Activated T-helper 1 cell treated with anti-CD3 and anti-CD28 coated beads, Interleukin-2, amount 50 U/mL, for 16 hours (primary cell): ENCODE data around the gene GPX1.
"Not testable (repeated sequence)": the region's sequence is repeated elsewhere in the genome, so short reads cannot be mapped to it uniquely, and the experiment has no call there.

Experiments
- DNase-seq, 2 donors: peaks; one replicate each; pipeline ENCODE4 v3.0.0-alpha.2; 2020; ENCODE audit warnings: low read depth in 1 of 2, low spot score in 1 of 2

GPX1 gene

DNA sequence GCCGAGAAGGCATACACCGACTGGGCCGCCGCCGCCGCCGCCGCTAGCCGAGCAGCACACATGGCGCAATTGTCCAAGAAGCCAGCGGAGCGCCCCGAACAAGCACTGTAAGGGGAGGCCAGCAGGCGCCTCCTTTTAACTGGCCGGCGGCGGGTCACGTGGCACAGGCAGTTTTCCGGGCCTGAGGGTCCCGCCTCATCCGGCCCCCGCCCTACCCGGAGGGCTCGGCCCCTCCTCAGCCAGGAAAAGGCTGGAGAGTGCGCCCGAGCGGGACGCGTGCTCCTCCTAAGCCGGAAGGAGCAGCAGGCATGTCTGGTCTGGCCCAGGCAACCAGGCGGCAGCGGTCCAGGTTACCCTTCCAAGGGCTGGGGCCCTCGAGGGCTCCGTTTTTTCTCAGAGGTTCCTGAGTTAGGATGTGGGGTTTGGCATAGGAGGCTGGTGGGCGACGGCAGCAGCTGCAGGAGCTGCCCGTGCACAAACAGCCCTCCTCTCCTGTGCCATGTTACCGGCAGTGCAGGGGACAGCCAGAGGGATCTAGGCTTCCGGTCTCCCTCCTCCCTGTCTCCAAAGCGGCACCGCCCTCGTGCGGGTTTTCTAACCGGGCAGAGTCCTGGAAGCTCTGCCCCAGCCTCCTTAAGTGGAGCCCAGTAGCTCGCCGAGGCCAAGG is at the start of gene GPX1:
Gene GPX1, minus strand, starts transcription at position 137 of the 667 bp plus-strand sequence. Its CDS starts 75 bp downstream, at position 62.
- peak; percentile 46 to 64 for DNase-seq

DNA sequence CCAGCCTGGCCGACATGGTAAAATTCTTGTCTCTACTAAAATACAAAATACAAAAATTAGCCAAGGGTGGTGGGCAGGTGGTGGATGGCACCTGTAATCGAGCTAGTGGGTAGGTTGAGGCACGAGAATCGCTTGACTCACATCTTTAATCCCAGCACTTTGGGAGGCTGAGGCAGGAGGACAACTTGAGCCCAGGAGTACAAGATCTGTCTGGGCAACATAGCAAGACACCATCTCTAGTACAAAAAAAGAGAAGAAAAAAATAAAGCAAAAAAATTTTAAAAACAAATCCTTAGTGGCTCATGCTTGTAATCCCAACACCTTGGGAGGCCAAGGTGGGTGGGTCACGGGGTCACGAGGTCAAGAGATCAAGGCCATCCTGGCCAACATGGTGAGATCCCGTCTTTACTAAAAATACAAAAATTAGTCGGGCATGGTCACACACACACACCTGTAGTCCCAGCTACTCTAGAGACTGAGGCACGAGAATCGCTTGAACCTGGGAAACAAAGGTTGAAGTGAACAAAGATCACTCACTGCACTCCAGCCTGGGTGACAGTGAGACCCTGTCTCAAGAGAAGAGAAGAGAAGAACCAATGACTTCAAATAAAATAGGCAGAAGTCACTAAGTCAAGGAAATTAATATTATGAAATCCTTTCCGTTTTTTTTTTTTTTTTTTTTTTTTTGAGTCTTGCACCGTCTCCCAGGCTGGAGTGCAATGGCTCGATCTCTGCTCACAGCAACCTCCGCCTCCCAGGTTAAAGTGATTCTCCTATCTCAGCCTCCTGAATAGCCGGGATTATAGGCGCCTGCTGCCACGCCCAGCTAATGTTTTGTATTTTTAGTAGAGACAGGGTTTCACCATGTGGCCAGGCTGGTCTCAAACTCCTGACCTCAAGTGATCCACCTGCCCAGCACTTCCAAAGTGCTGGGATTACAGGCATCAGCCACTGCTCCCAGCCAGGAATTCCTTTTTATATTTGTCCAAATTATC is 48.7 kb upstream of the GPX1 start:
- DNase-seq: no peak

DNA sequence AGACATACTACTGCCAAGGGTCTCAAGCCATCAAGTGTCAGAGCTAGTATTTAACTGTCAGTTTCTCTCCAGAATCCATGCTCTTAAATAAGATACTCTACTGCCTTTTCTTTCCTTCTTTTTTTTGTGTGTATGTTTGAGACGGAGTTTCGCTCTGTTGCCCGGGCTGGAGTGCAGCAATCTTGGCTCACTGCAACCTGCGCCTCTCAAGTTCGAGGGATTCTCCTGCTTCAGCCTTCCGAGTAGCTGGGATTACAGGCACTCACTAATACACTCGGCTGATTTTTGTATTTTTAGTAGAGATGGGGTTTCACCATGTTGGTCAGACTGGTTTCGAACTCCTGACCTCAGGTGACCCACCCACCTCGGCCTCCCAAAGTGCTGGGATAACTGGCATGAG is 47.4 kb upstream of the GPX1 start:
- not testable (repeated sequence) for DNase-seq

DNA sequence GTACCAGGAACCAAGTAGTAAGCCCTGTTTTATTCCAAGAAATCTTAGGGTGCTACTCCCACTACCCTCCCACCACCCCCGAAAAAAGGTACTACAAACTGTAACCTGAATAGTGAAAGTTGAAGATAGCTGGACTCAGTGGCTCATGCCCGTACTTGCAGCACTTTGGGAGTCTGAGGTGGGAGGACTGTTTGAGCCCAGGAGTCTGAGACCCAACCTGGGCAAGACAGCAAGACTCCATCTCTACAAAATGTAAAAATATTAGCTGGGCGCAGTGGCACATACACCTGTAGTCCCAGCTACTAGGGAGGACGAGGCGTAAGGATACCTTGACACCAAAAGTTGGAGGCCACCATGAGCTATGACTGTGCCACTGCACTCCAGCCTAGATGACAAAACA is 45.7 kb upstream of the GPX1 start:
- DNase-seq: no peak

DNA sequence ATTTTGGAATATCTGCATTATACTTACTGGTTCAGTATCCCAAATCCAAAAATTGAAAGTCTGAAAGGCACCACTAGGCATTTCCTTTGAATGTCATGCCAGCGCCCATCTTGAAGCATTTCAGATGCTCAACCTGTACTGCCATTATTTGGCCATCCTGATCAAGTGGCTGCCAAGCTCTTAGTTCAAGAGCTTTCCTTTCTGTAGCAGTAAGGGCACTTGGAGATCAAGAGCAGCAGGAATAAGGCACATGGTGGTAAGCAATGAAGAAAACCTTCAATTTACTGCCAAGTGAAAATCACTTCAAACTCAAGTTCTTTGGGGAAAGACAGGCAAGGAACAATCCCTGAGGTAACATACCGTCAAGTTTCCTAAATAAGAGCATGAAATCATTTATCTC is 43.6 kb upstream of the GPX1 start:
- DNase-seq: no peak

DNA sequence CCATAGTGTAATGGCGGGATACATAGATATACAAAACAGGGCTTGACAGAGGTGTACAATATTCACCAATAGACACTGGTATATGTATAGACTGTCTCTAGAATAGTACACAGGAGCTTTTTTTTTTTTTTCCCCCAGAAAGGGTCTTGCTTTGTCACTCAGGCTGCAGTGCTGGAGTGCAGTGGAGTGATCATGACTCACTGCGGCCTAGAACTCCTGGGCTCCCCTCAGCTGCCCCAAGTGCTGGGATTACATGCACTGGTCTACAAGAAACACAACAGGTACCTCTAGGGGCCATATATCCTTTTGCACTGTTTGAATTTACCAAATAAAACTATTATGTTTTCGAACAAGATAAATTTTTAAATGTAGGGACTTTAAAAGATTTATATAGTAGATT is 41.3 kb upstream of the GPX1 start:
- no peak for DNase-seq

DNA sequence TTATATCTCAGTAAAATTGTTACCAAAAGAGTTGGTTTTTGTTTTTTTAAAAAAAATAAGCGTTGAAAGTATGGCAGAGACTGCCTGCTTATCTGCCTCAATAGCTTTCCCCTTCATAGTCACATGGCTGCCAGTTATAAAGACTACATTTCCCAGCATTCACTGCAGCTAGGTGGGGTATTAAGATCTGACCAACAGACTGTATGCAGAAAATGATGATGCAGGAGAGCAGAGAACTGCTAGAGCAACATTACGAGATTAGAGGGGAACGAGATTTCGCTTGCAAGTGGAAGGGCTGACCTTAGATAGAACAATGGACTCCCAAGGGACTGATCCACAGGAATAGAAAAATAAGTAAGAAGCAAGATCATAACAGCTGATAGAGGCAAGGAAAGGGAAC is 39.3 kb upstream of the GPX1 start:
- DNase-seq: no peak

DNA sequence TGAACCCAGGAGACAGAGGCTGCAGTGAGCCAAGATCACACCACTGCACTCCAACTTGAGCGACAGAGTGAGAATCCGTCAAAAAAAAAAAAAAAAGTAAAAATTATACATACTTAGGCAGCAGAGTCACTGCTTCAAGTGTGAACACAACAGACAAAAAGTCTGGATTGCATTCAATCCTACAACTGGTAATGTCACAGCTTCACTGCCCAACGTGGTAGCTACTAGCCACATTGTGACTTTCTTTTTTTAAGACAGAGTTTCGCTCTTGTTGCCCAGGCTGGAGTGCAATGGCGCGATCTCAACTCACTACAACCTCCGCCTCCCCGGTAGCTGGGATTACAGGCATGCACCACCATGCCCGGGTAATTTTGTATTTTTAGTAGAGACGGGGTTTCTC is 33.2 kb upstream of the GPX1 start:
- DNase-seq: not testable (repeated sequence)

DNA sequence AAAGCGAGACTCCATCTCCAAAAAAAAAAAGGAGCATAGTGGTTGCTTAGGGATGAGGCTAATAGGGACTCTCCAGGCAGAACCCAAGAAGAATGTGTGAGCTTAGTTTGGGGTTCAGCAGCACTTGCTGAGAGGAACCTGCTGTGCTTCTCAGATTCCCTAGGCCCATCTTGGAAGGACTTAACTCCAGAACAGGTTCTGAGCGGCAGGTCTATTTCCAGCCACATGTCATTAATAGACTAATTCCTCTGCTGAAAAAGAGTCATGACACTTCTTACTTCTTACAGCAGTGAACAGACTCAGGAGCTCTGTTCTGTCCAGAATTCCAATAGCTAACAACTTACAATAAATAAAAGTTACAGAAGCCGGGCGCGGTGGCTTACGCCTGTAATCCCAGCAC is 31.1 kb upstream of the GPX1 start:
- no peak for DNase-seq

DNA sequence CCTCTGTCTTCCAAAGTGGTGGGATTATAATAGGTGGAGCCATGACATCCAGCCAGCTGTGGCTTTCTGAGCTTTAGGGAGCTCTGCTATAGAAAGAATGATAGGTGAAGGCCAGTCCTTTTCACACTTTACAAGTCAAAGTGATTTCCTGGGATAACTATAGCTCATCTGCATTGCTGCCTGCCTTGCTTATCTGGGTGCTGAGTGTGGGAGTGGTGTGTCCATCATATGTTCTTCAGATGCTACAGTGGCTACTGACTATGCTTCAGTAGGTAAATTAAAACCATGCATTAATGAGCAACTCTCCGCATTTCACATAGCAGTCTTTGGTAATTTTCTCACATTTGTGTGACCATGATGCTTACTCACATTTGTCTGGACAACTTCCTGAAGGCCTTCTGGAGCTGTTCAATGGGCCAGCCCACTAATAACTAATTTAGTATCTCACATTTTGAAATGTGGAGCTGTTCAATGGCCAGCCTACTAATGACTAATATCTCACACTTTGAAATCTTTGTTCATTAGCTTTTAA is 30.2 kb upstream of the GPX1 start:
- no peak for DNase-seq

DNA sequence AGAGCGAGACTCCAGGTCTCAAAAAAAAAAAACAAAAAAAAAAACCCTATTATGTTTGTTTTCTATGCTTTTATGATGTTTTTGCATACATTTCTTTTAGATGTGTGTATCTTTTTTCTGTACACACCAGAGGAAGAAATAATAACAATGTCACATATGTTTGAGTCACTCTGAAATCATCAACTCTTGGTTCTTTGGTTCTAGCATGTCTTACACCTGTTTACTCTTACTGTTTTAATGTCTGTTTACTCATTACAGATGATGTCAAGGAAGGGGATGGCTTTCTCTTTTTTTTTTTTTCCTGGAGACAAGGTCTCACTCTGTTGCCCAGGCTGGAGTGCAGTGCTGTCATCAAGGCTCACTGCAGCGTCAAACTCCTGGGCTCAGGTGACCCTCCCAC is 29.6 kb upstream of the GPX1 start:
- no peak for DNase-seq

DNA sequence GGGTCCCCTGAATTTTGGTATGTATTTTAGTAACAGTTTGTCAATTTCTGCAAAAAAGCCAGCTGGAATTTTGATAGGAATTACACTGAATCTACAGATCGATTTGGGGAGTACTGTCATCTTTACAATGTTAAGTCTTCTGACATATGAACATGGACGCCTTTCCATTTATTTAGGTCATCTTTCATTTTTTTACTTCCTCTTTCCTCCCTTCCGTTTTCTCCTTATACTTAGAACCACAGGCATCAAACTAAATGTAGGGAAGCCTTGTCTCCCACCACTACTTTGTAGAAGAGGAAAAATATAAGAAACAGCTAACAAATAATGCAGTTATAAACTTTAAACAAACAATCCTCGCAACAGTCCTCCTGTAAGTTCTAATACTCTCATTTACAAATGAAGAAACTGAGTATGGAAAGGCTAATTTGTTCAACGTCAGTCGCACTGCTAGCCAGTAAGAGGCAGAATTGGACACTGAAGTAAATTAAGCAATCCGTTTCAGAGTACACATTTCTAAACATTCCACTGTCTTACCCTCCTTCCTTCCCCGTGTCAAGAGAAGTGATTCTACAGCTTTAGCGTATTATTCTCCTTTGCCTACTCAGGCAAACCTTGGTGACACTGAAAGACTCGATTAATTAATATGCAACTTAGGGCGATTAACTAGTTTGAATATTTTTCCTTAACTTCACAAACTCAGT is 28.1 kb upstream of the GPX1 start:
- DNase-seq: no peak

DNA sequence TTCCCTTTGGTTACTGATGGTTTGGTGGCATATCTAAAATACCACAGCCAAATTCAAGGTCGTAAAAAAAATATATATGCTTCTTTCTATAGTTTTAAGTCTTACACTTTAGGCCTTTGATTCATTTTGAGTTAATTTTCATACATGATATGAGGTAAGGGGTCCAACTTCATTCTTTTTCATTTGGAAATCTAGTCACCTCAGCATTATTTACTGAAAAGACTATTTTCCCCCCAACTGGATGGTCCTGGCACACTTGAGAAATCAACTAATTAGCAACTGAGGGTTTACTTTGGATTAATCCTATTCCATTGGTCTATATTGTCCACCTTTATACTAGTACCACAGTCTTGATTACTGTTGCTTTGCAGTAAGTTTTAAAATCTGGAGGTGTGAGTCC is 27.5 kb upstream of the GPX1 start:
- no peak for DNase-seq

DNA sequence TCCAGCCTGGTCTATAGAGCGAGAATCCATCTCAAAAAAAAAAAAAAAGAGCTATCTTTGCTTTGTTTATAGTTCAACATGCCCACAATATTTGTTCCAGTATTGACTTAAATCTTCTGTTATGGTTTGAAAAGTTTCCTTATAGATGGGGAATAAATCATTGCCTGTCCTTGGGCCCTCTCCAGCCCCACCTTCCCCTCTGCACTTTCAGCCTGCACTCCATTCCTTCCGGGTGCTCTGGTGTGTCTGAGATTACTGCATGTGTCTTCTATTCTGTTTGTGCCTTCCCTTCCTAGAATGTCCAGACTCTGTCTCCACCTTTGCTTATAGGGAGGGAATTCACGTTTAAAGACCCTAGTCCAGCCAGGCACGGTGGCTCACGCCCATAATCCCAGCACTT is 25.2 kb upstream of the GPX1 start:
- DNase-seq: no peak

DNA sequence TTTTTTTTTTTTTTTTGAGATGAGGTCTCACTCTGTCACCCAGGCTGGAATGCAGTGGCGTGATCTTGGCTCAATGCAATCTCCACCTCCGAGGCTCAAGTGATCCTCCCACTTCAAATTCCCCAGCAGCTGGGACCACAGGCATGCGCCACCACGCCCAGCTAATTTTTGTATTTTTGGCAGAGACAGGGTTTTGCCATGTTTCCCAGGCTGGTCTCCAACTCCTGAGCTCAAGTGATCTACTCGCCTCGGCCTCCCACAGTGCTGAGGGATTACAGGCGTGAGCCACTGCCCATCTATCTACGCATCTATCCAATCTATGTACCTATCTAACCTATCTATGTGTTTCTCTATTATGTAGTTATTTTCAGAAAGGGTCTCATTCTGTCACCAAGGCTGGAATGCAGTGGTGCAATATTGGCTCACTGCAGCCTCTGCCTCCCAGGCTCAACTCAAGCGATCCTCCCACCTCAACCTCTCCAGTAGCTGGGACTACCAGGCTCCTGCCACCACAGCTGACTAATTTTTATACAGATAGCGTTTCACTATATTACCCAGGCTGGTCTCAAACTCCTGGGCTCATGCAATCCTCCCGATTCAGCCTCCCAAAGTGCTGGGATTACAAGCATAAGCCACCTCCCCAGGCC is 20.2 kb upstream of the GPX1 start:
- no peak for DNase-seq

DNA sequence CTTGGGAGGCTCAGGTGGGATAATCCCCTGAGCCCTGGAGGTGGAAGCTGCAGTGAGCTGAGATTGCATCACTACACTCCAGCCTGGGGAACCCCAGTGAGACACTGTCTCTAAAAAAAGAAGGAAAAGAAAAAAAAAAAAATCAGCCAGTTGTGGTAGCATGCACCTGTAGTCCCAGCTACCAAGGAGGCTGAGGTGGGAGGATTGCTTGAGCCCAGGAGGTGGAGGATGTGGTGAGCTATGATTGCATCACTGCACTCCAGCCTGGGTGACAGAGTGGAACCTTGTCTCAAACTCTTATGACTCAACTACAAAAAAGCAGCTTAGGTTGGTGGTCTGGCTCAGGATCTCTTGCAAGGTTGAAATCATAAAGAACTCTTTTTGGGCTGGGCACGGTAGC is 19.3 kb upstream of the GPX1 start:
- peak in 1 of 2 donors; percentile 12 for DNase-seq

DNA sequence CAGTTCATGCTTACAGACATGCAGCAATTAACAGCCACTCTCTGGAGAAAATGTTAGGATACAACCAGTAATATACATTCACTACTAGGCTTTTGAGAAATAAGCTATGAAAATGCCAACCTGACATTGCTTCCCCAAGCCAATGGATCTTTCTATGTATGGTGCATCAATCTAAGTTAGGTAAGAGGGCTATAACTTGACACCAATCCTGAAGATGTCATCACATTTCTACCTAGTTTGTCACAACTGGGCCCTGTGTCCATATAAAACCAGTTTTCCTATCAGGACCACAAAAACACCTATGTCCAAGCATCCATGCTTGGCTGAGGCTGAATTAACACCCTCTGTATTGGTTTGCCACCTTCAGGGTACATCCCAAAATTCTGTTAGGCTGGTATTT is 13.8 kb upstream of the GPX1 start:
- no peak for DNase-seq

DNA sequence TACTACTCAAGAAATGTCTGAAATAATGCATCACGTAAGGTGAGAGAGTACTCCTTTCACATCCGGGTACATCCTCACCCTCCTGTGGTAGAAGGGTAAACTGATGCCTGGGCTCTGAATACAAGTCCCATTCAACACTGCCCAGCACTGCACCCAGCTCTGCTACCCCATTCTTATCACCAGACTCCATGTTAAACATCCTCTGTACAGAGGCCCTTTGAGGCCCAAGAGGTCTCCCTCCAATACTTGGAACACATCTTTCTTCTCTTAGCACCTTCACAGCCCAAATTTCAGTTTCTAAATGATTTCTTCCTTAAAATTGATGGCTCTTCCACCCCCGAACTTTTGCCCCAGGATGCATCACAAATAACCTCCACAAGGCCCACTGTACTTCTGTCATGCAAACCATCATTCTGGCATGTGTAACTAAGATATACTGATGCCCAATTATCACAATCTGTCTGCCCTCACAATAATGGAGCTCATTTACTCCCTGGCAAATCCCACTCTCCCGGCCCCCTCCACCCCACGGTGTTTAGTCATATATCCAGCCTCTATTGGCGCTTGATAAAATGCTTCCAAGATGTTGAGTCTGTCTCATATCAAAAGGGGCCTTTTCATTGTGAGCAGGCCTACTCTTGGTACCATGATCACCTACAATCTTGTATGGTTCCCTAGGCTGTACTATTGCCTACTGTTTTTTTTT is 12.6 kb upstream of the GPX1 start:
- no peak for DNase-seq

DNA sequence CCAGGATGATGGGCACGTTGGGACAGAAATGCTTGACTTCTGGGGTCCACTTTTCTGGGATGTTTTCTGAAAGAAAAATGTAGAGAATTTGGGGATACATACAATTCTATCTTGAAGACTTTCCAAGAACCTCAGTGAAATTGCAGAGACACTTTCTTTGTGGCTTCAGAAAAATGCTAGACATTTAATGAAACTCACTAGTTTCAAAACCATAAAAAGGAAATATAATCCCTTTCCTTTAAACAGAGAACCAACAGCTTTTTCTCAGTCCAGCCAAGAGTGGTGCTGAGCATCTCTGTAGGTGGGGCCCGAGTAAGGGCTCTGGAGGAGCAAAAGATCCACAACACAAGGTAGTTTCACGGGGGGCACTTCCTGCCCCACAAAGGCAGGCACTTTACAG is 4.4 kb upstream of the GPX1 start:
- DNase-seq: no peak

DNA sequence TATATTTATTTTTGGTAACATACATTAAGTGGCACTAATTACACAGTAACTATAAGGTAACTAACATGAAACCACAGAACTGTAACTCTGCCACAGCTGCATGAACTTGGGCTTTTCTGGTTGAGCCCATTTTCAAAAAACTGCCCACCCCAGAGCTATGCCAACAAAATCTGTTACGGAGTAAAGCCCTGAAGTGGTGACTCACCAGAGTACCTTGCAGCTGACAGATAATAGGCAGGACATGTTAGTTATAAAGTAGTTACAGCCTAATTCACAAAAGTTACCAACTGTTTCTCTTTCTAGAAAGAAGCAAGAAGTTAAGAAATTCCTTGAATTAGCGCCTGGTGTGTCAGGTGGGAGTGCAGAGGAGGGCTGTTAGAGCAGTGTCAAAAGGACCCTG is 1.5 kb upstream of the GPX1 start:
- DNase-seq: no peak

DNA sequence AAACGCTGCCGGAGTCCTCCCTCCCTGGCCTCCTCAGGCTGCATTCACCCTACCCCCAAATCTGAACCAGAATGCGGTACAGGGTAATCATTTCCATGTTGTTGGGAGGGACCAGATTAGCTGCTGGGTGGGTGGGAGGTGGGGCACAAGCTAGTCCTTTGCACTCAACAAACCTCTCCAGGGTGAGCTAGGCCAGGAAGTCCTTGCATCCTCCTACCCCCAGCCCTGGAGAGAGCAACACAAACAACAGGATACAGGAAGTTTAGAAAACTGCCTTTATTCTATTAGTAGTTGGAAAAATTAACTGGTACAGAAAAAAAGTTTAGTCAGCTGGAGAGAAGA is 702 bp upstream of the GPX1 start:
- no peak for DNase-seq
